ENCODE measurements around the gene MBD3L3.

- TF ChIP-seq CTCF (conservative IDR thresholded peaks at IDR 0.05 in 1 of 2, IDR thresholded peaks at IDR 0.05 in 1 of 2; ENCODE audit: low read depth in 1 of 2, low read length in 2 of 2): no peak
- no peak for TF ChIP-seq EZH2 (IDR thresholded peaks at IDR 0.05; ENCODE audit: low read length, missing control alignments)
These were observed 14.1 kb upstream of the MBD3L3 start for GRCh38 chr19:7072541-7072940.

Data from fibroblast of lung (primary cell).